ENCODE data around the gene YWHAH.

The YWHAH gene

DNA sequence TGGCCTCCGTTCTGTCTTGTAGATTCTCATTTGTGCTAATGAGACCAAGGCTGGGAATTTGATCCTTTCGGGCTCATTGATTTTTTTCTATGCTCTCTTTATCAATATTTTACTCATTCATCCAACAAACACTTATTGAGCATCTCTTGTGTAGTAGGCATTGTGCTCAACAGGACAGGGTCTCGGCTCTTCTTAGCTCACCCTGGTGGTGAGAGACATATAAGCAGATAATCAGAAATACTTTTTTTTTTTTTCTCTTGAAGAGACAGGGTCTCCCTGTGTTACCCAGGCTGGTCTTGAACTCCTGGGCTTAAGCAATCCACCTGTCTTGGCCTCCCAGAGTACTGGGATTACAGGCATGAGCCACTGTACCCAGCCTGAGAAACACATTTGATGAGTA, 50.7 kb downstream of the YWHAH start:
- no peak for TF ChIP-seq POLR2AphosphoS5 (IDR thresholded peaks at IDR 0.05; ENCODE audit: low read depth)
- TF ChIP-seq SPI1 (IDR thresholded peaks at IDR 0.05; ENCODE audit: borderline replicate concordance, low read depth): no peak
- TF ChIP-seq GABPA (IDR thresholded peaks at IDR 0.05; ENCODE audit: low read depth): no peak
- no peak for TF ChIP-seq REST (IDR thresholded peaks at IDR 0.05; ENCODE audit: insufficient replicate concordance, low read depth)
- TF ChIP-seq CTCF (IDR thresholded peaks at IDR 0.05; ENCODE audit: insufficient read depth, low read length): no peak
- Histone ChIP-seq H3K27ac (replicated peaks) (no peak overlapping the region), H3K27me3 (ENCODE audit: insufficient read depth, poor library complexity, severe bottlenecking) (no peaks in the 10 kb centered on the region), H3K4me3 (replicated peaks; ENCODE audit: insufficient read depth, low read length) (no peak overlapping the region)
- DNase-seq (ENCODE audit: low read depth in 1 of 2, low spot score in 1 of 2): no peak

GRCh38 chr22:31995807-31996206, 51.5 kb downstream of the YWHAH start:
- no peak overlapping the region for H3K4me3 ChIP-seq (replicated peaks; ENCODE audit: insufficient read depth, low read length)
- no peak overlapping the region for H3K27ac ChIP-seq (replicated peaks)
- no peak for DNase-seq (ENCODE audit: low read depth in 1 of 2, low spot score in 1 of 2)
- no peaks in the 10 kb centered on the region for H3K27me3 ChIP-seq (ENCODE audit: insufficient read depth, poor library complexity, severe bottlenecking)
- no peak for TF ChIP-seq GABPA (IDR thresholded peaks at IDR 0.05; ENCODE audit: low read depth)

DNA sequence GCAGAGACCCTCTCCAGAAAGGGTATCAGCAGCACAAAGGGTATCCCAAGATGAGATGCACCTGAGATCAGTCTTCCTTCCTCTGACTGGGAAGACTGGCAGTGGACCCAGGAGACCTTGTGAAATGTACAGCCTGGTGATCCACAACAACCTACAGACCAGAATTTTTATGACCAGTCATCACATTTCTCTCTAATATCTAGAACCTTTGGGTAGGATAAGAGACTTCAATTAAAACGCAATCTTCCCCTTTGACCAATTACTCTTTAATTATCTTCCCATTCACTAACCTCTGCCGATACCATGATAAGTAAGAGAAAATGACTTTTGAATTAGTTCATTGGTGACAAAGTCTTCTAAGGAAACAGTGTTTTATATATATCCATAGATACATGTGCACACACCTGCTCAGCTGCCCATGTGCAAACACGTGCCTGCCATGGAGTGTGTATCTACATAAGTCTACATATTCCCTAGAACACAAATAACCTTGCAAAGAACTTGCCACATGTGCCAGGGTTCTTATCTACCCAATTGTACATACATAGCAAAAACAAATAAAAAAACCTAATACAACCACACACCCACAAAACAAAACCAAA, 54.5 kb downstream of the YWHAH start:
- no peak for DNase-seq (ENCODE audit: low read depth in 1 of 2, low spot score in 1 of 2)
- H3K27me3 ChIP-seq (ENCODE audit: insufficient read depth, poor library complexity, severe bottlenecking): no peaks in the 10 kb centered on the region
- H3K4me3 ChIP-seq (replicated peaks; ENCODE audit: insufficient read depth, low read length): no peak overlapping the region
- TF ChIP-seq CTCF (IDR thresholded peaks at IDR 0.05; ENCODE audit: insufficient read depth, low read length) (no peak), GABPA (IDR thresholded peaks at IDR 0.05; ENCODE audit: low read depth) (no peak), REST (IDR thresholded peaks at IDR 0.05; ENCODE audit: insufficient replicate concordance, low read depth) (no peak), POLR2AphosphoS5 (IDR thresholded peaks at IDR 0.05; ENCODE audit: low read depth) (no peak), SPI1 (IDR thresholded peaks at IDR 0.05; ENCODE audit: borderline replicate concordance, low read depth) (no peak)
- H3K27ac ChIP-seq (replicated peaks): no peak overlapping the region

DNA sequence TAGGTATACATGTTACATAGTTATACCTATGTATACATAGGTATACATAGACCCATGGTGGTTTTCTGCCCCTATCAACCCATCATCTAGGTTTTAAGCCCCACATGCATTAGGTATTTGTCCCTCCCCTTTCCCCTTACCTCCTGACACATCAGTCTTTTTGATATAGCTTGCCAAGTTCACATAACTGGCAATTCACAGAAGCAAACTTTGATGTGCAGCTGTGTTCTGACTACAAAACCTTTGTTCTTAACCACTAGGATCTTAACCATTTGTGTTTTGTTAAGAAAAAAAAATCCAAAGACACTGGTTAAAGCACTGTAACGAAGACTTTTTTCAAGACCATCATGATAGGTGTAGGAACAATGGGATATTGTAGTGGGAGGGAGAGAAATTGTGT, 55.8 kb downstream of the YWHAH start:
- DNase-seq (ENCODE audit: low read depth in 1 of 2, low spot score in 1 of 2): no peak

More for the DNA sequence above, 55.8 kb downstream of the YWHAH start:
- Histone ChIP-seq H3K27me3 (ENCODE audit: insufficient read depth, poor library complexity, severe bottlenecking) (no peaks in the 10 kb centered on the region), H3K4me3 (replicated peaks; ENCODE audit: insufficient read depth, low read length) (no peak overlapping the region), H3K27ac (replicated peaks) (no peak overlapping the region)
- no peak for TF ChIP-seq SPI1 (IDR thresholded peaks at IDR 0.05; ENCODE audit: borderline replicate concordance, low read depth)
- no peak for TF ChIP-seq GABPA (IDR thresholded peaks at IDR 0.05; ENCODE audit: low read depth)
- TF ChIP-seq REST (IDR thresholded peaks at IDR 0.05; ENCODE audit: insufficient replicate concordance, low read depth): no peak
- no peak for TF ChIP-seq CTCF (IDR thresholded peaks at IDR 0.05; ENCODE audit: insufficient read depth, low read length)
- TF ChIP-seq POLR2AphosphoS5 (IDR thresholded peaks at IDR 0.05; ENCODE audit: low read depth): no peak

Data from HL-60 (cell line).